ENCODE results near the gene POFUT1. TPM values are rescaled to one million over a fixed set of nuclear protein-coding genes. Genes with fewer than 3 reads are reported as not detected.

POFUT1 gene
- total and polyA plus RNA-seq, 2 experiments from 2014 or later = 9.3 to 34.0 TPM

- DNase-seq (ENCODE audit: low spot score) = no peak
- Mint-ChIP-seq H3K4me3 (no peak overlapping the region), H3K27me3 (ENCODE audit: insufficient read depth, low read depth, poor library complexity) (peaks cover 7% of the 10 kb centered on the region), H3K4me1 (no peaks in the 10 kb centered on the region), H3K36me3 (ENCODE audit: low read depth) (peaks cover 12% of the 10 kb centered on the region), H3K27ac (no peak overlapping the region), H3K9me3 (peaks cover 19% of the 10 kb centered on the region)
- Histone ChIP-seq H3F3A (replicated peaks; ENCODE audit: low read depth) (no peaks in the 10 kb centered on the region), H2AFZ (no peak overlapping the region), H3K4me2 (no peak overlapping the region), H3K4me3 (no peak overlapping the region), H3K27me3 (ENCODE audit: insufficient read depth) (no peaks in the 10 kb centered on the region), H3K27ac (ENCODE audit: low read depth) (no peak overlapping the region), H3K9me2 (ENCODE audit: insufficient read depth) (peaks cover 8% of the 10 kb centered on the region), H3K79me2 (replicated peaks; ENCODE audit: insufficient read depth) (no peaks in the 10 kb centered on the region), H4K20me1 (replicated peaks; ENCODE audit: insufficient read depth) (no peaks in the 10 kb centered on the region), H3K36me3 (ENCODE audit: insufficient read depth) (no peaks in the 10 kb centered on the region), H3K4me1 (ENCODE audit: insufficient read depth) (no peaks in the 10 kb centered on the region)
- no peak for ATAC-seq
- no peak for TF ChIP-seq POLR2AphosphoS5 (IDR thresholded peaks at IDR 0.05; ENCODE audit: low read depth)
- no peak for TF ChIP-seq REST (IDR thresholded peaks at IDR 0.05; ENCODE audit: unreplicated experiment)
- no peak for TF ChIP-seq CTCF (conservative IDR thresholded peaks at IDR 0.05; ENCODE audit: low read depth in 2 of 2)
Measured at GRCh38 chr20:32179515-32179914, 28.2 kb upstream of the POFUT1 start.

- no peak overlapping the region for H3K27ac Mint-ChIP-seq
- H3K36me3 ChIP-seq (ENCODE audit: insufficient read depth) = no peaks in the 10 kb centered on the region
- H4K20me1 ChIP-seq (replicated peaks; ENCODE audit: insufficient read depth) = no peaks in the 10 kb centered on the region
- peaks cover 4% of the 10 kb centered on the region for H3K27me3 Mint-ChIP-seq (ENCODE audit: insufficient read depth, low read depth, poor library complexity)
- no peak overlapping the region for H3K4me2 ChIP-seq
- DNase-seq (ENCODE audit: low spot score) = no peak
- H3K36me3 Mint-ChIP-seq (ENCODE audit: low read depth) = peaks cover 8% of the 10 kb centered on the region
- H3K4me3 ChIP-seq = no peak overlapping the region
- H3K4me1 ChIP-seq (ENCODE audit: insufficient read depth) = no peaks in the 10 kb centered on the region
- peaks cover 15% of the 10 kb centered on the region for H3K9me3 Mint-ChIP-seq
- no peak overlapping the region for H2AFZ ChIP-seq
- no peak for ATAC-seq
- no peaks in the 10 kb centered on the region for H3K79me2 ChIP-seq (replicated peaks; ENCODE audit: insufficient read depth)
- no peaks in the 10 kb centered on the region for H3K27me3 ChIP-seq (ENCODE audit: insufficient read depth)
- no peaks in the 10 kb centered on the region for H3K4me1 Mint-ChIP-seq
- no peak overlapping the region for H3K4me3 Mint-ChIP-seq
- H3K27ac ChIP-seq (ENCODE audit: low read depth) = no peak overlapping the region
- H3K9me2 ChIP-seq (ENCODE audit: insufficient read depth) = peaks cover 8% of the 10 kb centered on the region
- no peaks in the 10 kb centered on the region for H3F3A ChIP-seq (replicated peaks; ENCODE audit: low read depth)
- TF ChIP-seq ZNF114 (CRISPR knock-in tag; IDR thresholded peaks at IDR 0.05) (no peak), CTCF (conservative IDR thresholded peaks at IDR 0.05; ENCODE audit: low read depth in 2 of 2) (no peak), POLR2AphosphoS5 (IDR thresholded peaks at IDR 0.05; ENCODE audit: low read depth) (no peak), CREB1 (CRISPR knock-in tag; IDR thresholded peaks at IDR 0.05; ENCODE audit: low read depth) (no peak), NANOG (IDR thresholded peaks at IDR 0.05; ENCODE audit: borderline replicate concordance) (no peak), STAT1 (IDR thresholded peaks at IDR 0.05; ENCODE audit: unreplicated experiment) (no peak), EZH2 (IDR thresholded peaks at IDR 0.05; ENCODE audit: low read depth, unreplicated experiment) (no peak), REST (IDR thresholded peaks at IDR 0.05; ENCODE audit: unreplicated experiment) (no peak), EZH2phosphoT487 (IDR thresholded peaks at IDR 0.05; ENCODE audit: unreplicated experiment) (no peak), JUNB (IDR thresholded peaks at IDR 0.05; ENCODE audit: unreplicated experiment) (no peak), ETS1 (IDR thresholded peaks at IDR 0.05) (no peak), ZNF331 (CRISPR knock-in tag; IDR thresholded peaks at IDR 0.05; ENCODE audit: low read depth) (no peak)
Measured at GRCh38 chr20:32179934-32180333, 27.7 kb upstream of the POFUT1 start.

Data from GM23338 (cell line).